Lower lobe of right lung (tissue), 2 donors: ENCODE measurements around the gene MRPS6. TPM values are rescaled to one million over a fixed set of nuclear protein-coding genes. Genes with fewer than 3 reads are reported as not detected.

Source experiments
- ATAC-seq, 2 donors: fragments of 200-7000 bp; cut with Tn5 transposase; one replicate each; pipeline ENCODE4 v1.9.1; 2020 to 2022; ENCODE audit warnings: mild to moderate bottlenecking in 2 of 2, moderate library complexity in 2 of 2
- DNase-seq: peaks from one replicate; pipeline ENCODE4 v3.0.0-alpha.2; 2020
- H3K27ac ChIP-seq: fragments of 200-600 bp; one replicate; pipeline ENCODE4 v1.8.0; 2022
- H3K27me3 ChIP-seq: fragments of 200-600 bp; one replicate; pipeline ENCODE4 v1.8.0; 2022; ENCODE audit warnings: low read depth
- H3K36me3 ChIP-seq: fragments of 200-600 bp; one replicate; pipeline ENCODE4 v1.8.0; 2022; ENCODE audit warnings: mild to moderate bottlenecking
- H3K4me1 ChIP-seq: fragments of 200-600 bp; one replicate; pipeline ENCODE4 v1.8.0; 2022
- H3K4me3 ChIP-seq: fragments of 200-600 bp; one replicate; pipeline ENCODE4 v1.8.0; 2022; ENCODE audit warnings: mild to moderate bottlenecking
- H3K9me3 ChIP-seq: fragments of 200-600 bp; one replicate; pipeline ENCODE4 v1.8.0; 2022
- intact Hi-C: fragments of 100-400 bp; cut with DNase I; formaldehyde crosslinking; loops from one replicate; pipeline ENCODE4 v1.11.0; 2022
- total RNA-seq: library from RNA; stranded (reverse); fragmentation: NEBNext Ultra II Directional; extraction: Animal tissue kit (Norgen Biotek cat#: 25700); gene quantifications from one replicate; pipeline ENCODE4 v1.2.1, GENCODE V29; 2021
- TF ChIP-seq, protein P1 (sequence below): fragments of 200-600 bp; IDR thresholded peaks from one replicate; pipeline ENCODE4 v1.8.0; 2022; ENCODE audit warnings: antibody characterized with exemption, mild to moderate bottlenecking
- donor health status: DM: no; HTN: yes; CAD: no; lungs with severe emphysema.

Gene MRPS6
- total RNA-seq, 1 donor from 2014 or later: 44.5 TPM

DNA sequence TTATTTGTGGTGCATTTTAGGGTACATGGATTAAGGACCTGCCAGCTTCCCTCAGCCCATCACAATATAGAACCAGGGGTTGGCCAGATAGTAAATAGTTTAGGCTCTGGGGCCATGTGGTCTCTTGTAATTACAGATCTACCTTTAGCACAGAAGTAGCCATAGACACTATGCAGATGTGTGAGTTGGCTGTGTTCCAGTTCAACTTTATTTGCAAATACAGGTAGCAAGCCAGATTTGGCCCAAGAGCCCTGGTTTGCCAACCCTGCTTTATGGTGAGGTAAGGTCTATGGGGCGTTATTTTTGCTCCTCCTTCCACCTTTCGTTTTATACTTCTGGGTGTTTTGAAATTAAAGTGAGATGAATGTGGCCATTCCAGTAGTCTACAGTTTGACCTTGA lies 48.7 kb downstream of the MRPS6 start:
- ATAC-seq: no peak
- no peak for DNase-seq
- Histone ChIP-seq H3K27me3 (no peaks in the 10 kb centered on the region), H3K4me3 (no peak overlapping the region), H3K36me3 (peaks cover 22% of the 10 kb centered on the region), H3K4me1 (no peaks in the 10 kb centered on the region), H3K27ac (no peak overlapping the region), H3K9me3 (no peaks in the 10 kb centered on the region)
- intact Hi-C loops: no loop called here
- TF ChIP-seq, protein P1, sequence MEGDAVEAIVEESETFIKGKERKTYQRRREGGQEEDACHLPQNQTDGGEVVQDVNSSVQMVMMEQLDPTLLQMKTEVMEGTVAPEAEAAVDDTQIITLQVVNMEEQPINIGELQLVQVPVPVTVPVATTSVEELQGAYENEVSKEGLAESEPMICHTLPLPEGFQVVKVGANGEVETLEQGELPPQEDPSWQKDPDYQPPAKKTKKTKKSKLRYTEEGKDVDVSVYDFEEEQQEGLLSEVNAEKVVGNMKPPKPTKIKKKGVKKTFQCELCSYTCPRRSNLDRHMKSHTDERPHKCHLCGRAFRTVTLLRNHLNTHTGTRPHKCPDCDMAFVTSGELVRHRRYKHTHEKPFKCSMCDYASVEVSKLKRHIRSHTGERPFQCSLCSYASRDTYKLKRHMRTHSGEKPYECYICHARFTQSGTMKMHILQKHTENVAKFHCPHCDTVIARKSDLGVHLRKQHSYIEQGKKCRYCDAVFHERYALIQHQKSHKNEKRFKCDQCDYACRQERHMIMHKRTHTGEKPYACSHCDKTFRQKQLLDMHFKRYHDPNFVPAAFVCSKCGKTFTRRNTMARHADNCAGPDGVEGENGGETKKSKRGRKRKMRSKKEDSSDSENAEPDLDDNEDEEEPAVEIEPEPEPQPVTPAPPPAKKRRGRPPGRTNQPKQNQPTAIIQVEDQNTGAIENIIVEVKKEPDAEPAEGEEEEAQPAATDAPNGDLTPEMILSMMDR: no peak

DNA sequence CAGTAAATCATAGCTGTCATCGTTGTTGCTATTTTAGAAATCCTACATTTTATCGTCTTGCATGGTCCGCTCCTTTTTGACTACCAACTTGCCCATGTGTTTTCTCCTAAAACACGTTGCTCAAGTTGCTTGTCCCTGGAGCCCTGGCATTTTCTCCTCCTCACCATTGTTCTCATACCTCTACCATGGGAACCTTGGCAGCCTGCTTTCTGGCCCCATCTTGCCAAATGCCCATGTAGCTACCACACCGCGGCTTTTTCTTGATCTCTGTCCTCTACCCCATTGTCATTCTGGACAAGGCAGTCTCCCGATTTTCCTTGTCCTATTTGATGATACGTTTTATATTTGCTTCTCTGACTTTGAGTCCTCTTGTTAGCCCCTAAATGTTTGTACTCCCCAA lies 50.2 kb downstream of the MRPS6 start:
- TF ChIP-seq, protein P1: no peak
- no peak overlapping the region for H3K27ac ChIP-seq
- DNase-seq (no peak), ATAC-seq (no peak)
- no peak overlapping the region for H3K4me3 ChIP-seq
- H3K4me1 ChIP-seq: peaks cover under 1% of the 10 kb centered on the region
- no peaks in the 10 kb centered on the region for H3K9me3 ChIP-seq
- intact Hi-C loops: no loop called here
- H3K27me3 ChIP-seq: no peaks in the 10 kb centered on the region
- peaks cover 28% of the 10 kb centered on the region for H3K36me3 ChIP-seq

DNA sequence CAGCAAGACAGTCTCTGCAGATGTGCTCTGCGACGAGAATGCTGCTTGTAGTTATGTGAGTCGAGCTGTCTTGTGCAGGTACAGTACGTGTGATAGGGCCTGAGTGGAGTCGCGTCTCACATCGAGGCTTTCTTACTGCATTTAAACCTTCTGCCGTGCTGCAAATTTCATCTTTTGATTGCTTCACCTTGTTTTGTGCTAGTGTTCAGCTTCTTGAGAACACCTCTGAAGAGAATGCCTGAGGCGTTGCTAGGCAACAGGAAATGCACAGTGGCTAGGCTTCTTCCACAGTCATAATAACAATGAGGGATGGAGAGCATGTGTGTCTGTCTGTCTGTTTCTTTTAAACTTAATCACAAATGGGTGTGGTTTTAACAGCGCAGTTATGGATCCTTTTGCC lies 52.9 kb downstream of the MRPS6 start:
- no peak for ATAC-seq
- Histone ChIP-seq H3K36me3 (peaks cover 28% of the 10 kb centered on the region), H3K9me3 (no peaks in the 10 kb centered on the region), H3K4me3 (no peak overlapping the region), H3K27ac (no peak overlapping the region), H3K4me1 (peaks cover 26% of the 10 kb centered on the region), H3K27me3 (no peaks in the 10 kb centered on the region)
- TF ChIP-seq, protein P1: no peak
- DNase-seq: no peak
- intact Hi-C loops: no loop called here

DNA sequence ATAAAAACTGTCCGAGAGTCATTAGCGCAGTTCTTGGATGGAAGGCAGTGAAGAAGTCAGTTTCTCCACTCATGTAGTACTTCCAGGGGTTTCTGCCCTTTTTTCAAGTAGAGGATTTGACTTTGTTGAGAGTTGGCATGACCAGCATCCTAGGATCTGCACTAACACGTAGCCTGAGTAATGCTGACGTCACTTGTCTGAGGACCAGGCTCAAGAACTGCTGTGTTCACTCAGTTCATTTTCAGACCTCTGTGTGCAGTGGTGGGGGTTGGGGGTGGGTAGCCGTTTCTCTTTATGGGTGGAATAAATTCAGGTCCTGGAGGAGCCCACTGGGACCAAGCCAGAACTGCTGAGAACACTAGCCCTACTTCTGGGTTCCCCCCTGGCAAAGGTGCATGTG lies 53.3 kb downstream of the MRPS6 start:
- Histone ChIP-seq H3K27ac (no peak overlapping the region), H3K27me3 (no peaks in the 10 kb centered on the region), H3K4me3 (no peak overlapping the region), H3K36me3 (peaks cover 28% of the 10 kb centered on the region), H3K4me1 (peaks cover 26% of the 10 kb centered on the region), H3K9me3 (no peaks in the 10 kb centered on the region)
- ATAC-seq: no peak
- intact Hi-C loops: no loop called here
- DNase-seq: no peak
- TF ChIP-seq, protein P1: no peak

DNA sequence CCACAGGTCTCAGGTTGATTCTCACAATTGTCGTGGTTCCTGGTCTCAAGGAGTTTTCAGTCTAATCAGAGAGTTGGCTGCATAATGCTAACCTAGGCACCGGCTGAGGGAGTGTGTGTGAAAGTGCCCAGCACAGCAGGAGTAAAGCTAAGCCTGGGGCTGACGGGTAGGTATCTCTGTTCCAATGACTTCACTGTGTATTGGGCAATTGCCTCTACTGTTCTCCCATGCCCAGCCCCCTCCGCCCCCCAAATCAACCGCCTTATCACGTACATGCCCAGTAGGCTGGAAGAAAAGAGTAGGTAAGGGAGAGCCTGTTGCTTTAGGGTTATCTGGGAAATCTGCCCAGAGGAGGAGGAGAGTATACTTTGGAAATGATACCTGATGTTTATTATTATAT lies 54.7 kb downstream of the MRPS6 start:
- peaks cover 40% of the 10 kb centered on the region for H3K4me1 ChIP-seq

More for the DNA sequence above, 54.7 kb downstream of the MRPS6 start:
- no peak for DNase-seq
- Histone ChIP-seq H3K4me3 (no peak overlapping the region), H3K36me3 (peaks cover 28% of the 10 kb centered on the region), H3K9me3 (no peaks in the 10 kb centered on the region), H3K27ac (no peak overlapping the region), H3K27me3 (no peaks in the 10 kb centered on the region)
- intact Hi-C loops: no loop called here
- TF ChIP-seq, protein P1: no peak
- ATAC-seq: no peak
